Tibial nerve (tissue), 4 donors: ENCODE measurements around the gene C13orf46. TPM values are rescaled to one million over a fixed set of nuclear protein-coding genes. Genes with fewer than 3 reads are reported as not detected.

Source experiments
- DNase-seq, 2 donors: peaks; one replicate each; pipeline ENCODE4 v3.0.0-alpha.2; 2019; ENCODE audit warnings: low spot score in 2 of 2
- H3K27ac ChIP-seq, 4 donors: fragments of 200-600 bp; sonication (generic) in 3 of 4; one replicate each; pipeline ENCODE4 v1.5.1; 2017 to 2019; ENCODE audit warnings: mild to moderate bottlenecking in 1 of 4
- H3K27me3 ChIP-seq, 2 donors: fragments of 200-600 bp; sonication (generic) in 1 of 2; one replicate each; pipeline versions ENCODE4 v1.5.1 to v1.6.0; 2017 to 2019
- H3K36me3 ChIP-seq, 3 donors: fragments of 200-600 bp; sonication (generic); one replicate each; pipeline ENCODE4 v1.5.1; 2018 to 2019
- H3K4me1 ChIP-seq, 4 donors: fragments of 200-600 bp; sonication (generic) in 3 of 4; one replicate each; pipeline ENCODE4 v1.5.1; 2017 to 2019
- H3K4me3 ChIP-seq, 4 donors: fragments of 200-600 bp; sonication (generic) in 3 of 4; one replicate each; pipeline ENCODE4 v1.5.1; 2017 to 2019; ENCODE audit warnings: mild to moderate bottlenecking in 1 of 4, moderate library complexity in 1 of 4
- H3K9me3 ChIP-seq, 4 donors: fragments of 200-600 bp; sonication (generic) in 3 of 4; one replicate each; pipeline ENCODE4 v1.5.1; 2017 to 2019
- CTCF ChIP-seq, 5 experiments: fragments of 200-600 bp in 3 of 5; fragments of 450-650 bp in 2 of 5; sonication (generic) in 3 of 5; IDR thresholded peaks; one replicate each; pipeline ENCODE4 v1.5.1; 2016 to 2019; ENCODE audit warnings: antibody characterized with exemption in 5 of 5, mild to moderate bottlenecking in 3 of 5, moderate library complexity in 2 of 5
- EP300 ChIP-seq, 2 donors: sonication (generic); formaldehyde crosslinking; IDR thresholded peaks; one replicate each; pipeline ENCODE4 v1.6.1; 2017; ENCODE audit warnings: antibody characterized with exemption in 2 of 2, mild to moderate bottlenecking in 1 of 2
- POLR2A ChIP-seq, 2 donors: fragments of 450-650 bp; IDR thresholded peaks; one replicate each; pipeline ENCODE4 v1.6.1; 2017; ENCODE audit warnings: antibody characterized with exemption in 2 of 2, mild to moderate bottlenecking in 2 of 2, moderate library complexity in 2 of 2
- WGBS, 2 donors: methylation state at CpG; one replicate each; pipeline ENCODE4 v1.1.5; 2018; 5-methylcytosine and 5-hydroxymethylcytosine counted together
- total RNA-seq, 4 donors: library from RNA; depleted of rRNA; stranded (reverse); fragments of >200 nt; gene quantifications; one replicate each; pipeline ENCODE4 v1.1.0, GENCODE V29; 2016

The C13orf46 gene
- total RNA-seq, 4 donors from 2014 or later: 3.3 to 17.7 (median 4.1) TPM

- peaks cover 9 to 81% (median 17%) of the 10 kb centered on the region in 3 donors for H3K36me3 ChIP-seq
- H3K27ac ChIP-seq: no peak overlapping the region
- TF ChIP-seq CTCF (IDR thresholded peaks at IDR 0.05): no peak
- no peak for TF ChIP-seq EP300 (IDR thresholded peaks at IDR 0.05)
- no peak for TF ChIP-seq POLR2A (IDR thresholded peaks at IDR 0.05)
- peaks cover 0 to 11% (median 0%) of the 10 kb centered on the region in 4 donors for H3K4me1 ChIP-seq
- no peak overlapping the region for H3K4me3 ChIP-seq
- H3K27me3 ChIP-seq: no peaks in the 10 kb centered on the region
- WGBS, 2 donors: 89 to 92% methylated on average over 17 of the region's 17 CpGs
- H3K9me3 ChIP-seq: no peaks in the 10 kb centered on the region
- no peak for DNase-seq
These were observed 38.3 kb upstream of the C13orf46 start for GRCh38 chr13:114012141-114012540.

GRCh38 chr13:114011226-114011625 lies 37.4 kb upstream of the C13orf46 start:
- Histone ChIP-seq H3K36me3 (peaks cover 9 to 72% (median 17%) of the 10 kb centered on the region in 3 donors), H3K4me1 (peaks cover 0 to 10% (median 0%) of the 10 kb centered on the region in 4 donors), H3K4me3 (no peak overlapping the region), H3K27me3 (no peaks in the 10 kb centered on the region), H3K27ac (no peak overlapping the region), H3K9me3 (no peaks in the 10 kb centered on the region)
- 94 to 96% methylated on average over 19 of the region's 19 CpGs for whole genome bisulfite sequencing, 2 donors
- DNase-seq: no peak
- TF ChIP-seq POLR2A (IDR thresholded peaks at IDR 0.05) (no peak), CTCF (IDR thresholded peaks at IDR 0.05) (no peak), EP300 (IDR thresholded peaks at IDR 0.05) (no peak)

- DNase-seq: no peak
- no peak overlapping the region for H3K4me3 ChIP-seq
- no peak overlapping the region for H3K27ac ChIP-seq
- peaks cover 0 to 5% (median 0%) of the 10 kb centered on the region in 4 donors for H3K4me1 ChIP-seq
- no peaks in the 10 kb centered on the region for H3K27me3 ChIP-seq
- H3K9me3 ChIP-seq: no peaks in the 10 kb centered on the region
- WGBS, 2 donors: 89 to 91% methylated on average over 34 to 37 of the region's 37 CpGs
- TF ChIP-seq CTCF (IDR thresholded peaks at IDR 0.05) (no peak), EP300 (IDR thresholded peaks at IDR 0.05) (no peak), POLR2A (IDR thresholded peaks at IDR 0.05) (no peak)
- H3K36me3 ChIP-seq: peaks cover 4 to 66% (median 17%) of the 10 kb centered on the region in 3 donors
These were observed 36.7 kb upstream of the C13orf46 start for GRCh38 chr13:114010401-114011101.

- 90 to 93% methylated on average over 27 to 30 of the region's 31 CpGs for WGBS, 2 donors
- H3K36me3 ChIP-seq: peaks cover 3 to 66% (median 17%) of the 10 kb centered on the region in 3 donors
These were observed 35.9 kb upstream of the C13orf46 start for GRCh38 chr13:114009590-114010400.

More at GRCh38 chr13:114009590-114010400, 35.9 kb upstream of the C13orf46 start:
- H3K27ac ChIP-seq: no peak overlapping the region
- no peak for DNase-seq
- TF ChIP-seq EP300 (IDR thresholded peaks at IDR 0.05) (no peak), POLR2A (IDR thresholded peaks at IDR 0.05) (no peak), CTCF (IDR thresholded peaks at IDR 0.05) (no peak)
- no peaks in the 10 kb centered on the region for H3K27me3 ChIP-seq
- H3K4me3 ChIP-seq: no peak overlapping the region
- H3K9me3 ChIP-seq: no peaks in the 10 kb centered on the region
- no peaks in the 10 kb centered on the region for H3K4me1 ChIP-seq
